ENCODE measurements around the gene ZNF275.

Gene ZNF275

GRCh38 chrX:153353416-153353815 is 19.5 kb downstream of the ZNF275 start:
- no peak for TF ChIP-seq TAF1 (IDR thresholded peaks at IDR 0.05; ENCODE audit: borderline replicate concordance, insufficient read depth, low read length)

GRCh38 chrX:153357877-153358276 is 23.9 kb downstream of the ZNF275 start:
- no peak for TF ChIP-seq POLR2AphosphoS5 (IDR thresholded peaks at IDR 0.05; ENCODE audit: low read depth, low read length)
- TF ChIP-seq FOXP2 (optimal IDR thresholded peaks at IDR 0.05; ENCODE audit: borderline replicate concordance, extremely low read depth, extremely low read length, insufficient read depth) = no peak
- no peak for TF ChIP-seq TAF1 (IDR thresholded peaks at IDR 0.05; ENCODE audit: borderline replicate concordance, insufficient read depth, low read length)
- no peak for TF ChIP-seq REST (IDR thresholded peaks at IDR 0.05; ENCODE audit: insufficient read depth in 1 of 2, low read depth in 2 of 2, low read length in 2 of 2)
- no peak for TF ChIP-seq SIN3A (IDR thresholded peaks at IDR 0.05; ENCODE audit: borderline replicate concordance, insufficient read depth, low read length)

GRCh38 chrX:153361781-153362397 is 27.9 kb downstream of the ZNF275 start:
- no peak for TF ChIP-seq POLR2AphosphoS5 (IDR thresholded peaks at IDR 0.05; ENCODE audit: low read depth, low read length)
- TF ChIP-seq REST (IDR thresholded peaks at IDR 0.05; ENCODE audit: insufficient read depth in 1 of 2, low read depth in 2 of 2, low read length in 2 of 2) = no peak
- TF ChIP-seq TAF1 (IDR thresholded peaks at IDR 0.05; ENCODE audit: borderline replicate concordance, insufficient read depth, low read length) = no peak
- TF ChIP-seq SIN3A (IDR thresholded peaks at IDR 0.05; ENCODE audit: borderline replicate concordance, insufficient read depth, low read length) = no peak
- no peak for TF ChIP-seq FOXP2 (optimal IDR thresholded peaks at IDR 0.05; ENCODE audit: borderline replicate concordance, extremely low read depth, extremely low read length, insufficient read depth)

- TF ChIP-seq FOXP2 (optimal IDR thresholded peaks at IDR 0.05; ENCODE audit: borderline replicate concordance, extremely low read depth, extremely low read length, insufficient read depth) (no peak), SIN3A (IDR thresholded peaks at IDR 0.05; ENCODE audit: borderline replicate concordance, insufficient read depth, low read length) (no peak), TAF1 (IDR thresholded peaks at IDR 0.05; ENCODE audit: borderline replicate concordance, insufficient read depth, low read length) (no peak), POLR2AphosphoS5 (IDR thresholded peaks at IDR 0.05; ENCODE audit: low read depth, low read length) (no peak), REST (IDR thresholded peaks at IDR 0.05; ENCODE audit: insufficient read depth in 1 of 2, low read depth in 2 of 2, low read length in 2 of 2) (no peak)
Measured at GRCh38 chrX:153365670-153366069, 31.7 kb downstream of the ZNF275 start.

- no peak for TF ChIP-seq FOXP2 (optimal IDR thresholded peaks at IDR 0.05; ENCODE audit: borderline replicate concordance, extremely low read depth, extremely low read length, insufficient read depth)
- TF ChIP-seq SIN3A (IDR thresholded peaks at IDR 0.05; ENCODE audit: borderline replicate concordance, insufficient read depth, low read length) = no peak
- TF ChIP-seq TAF1 (IDR thresholded peaks at IDR 0.05; ENCODE audit: borderline replicate concordance, insufficient read depth, low read length) = no peak
- TF ChIP-seq REST (IDR thresholded peaks at IDR 0.05; ENCODE audit: insufficient read depth in 1 of 2, low read depth in 2 of 2, low read length in 2 of 2) = no peak
- no peak for TF ChIP-seq POLR2AphosphoS5 (IDR thresholded peaks at IDR 0.05; ENCODE audit: low read depth, low read length)
Measured at GRCh38 chrX:153366119-153366518, 32.2 kb downstream of the ZNF275 start.

All from PFSK-1 (cell line).